Measurements from ENCODE around the gene PCDHB13.
"Not testable (repeated sequence)": the region's sequence is repeated elsewhere in the genome, so short reads cannot be mapped to it uniquely, and the experiment has no call there.

The PCDHB13 gene

DNA sequence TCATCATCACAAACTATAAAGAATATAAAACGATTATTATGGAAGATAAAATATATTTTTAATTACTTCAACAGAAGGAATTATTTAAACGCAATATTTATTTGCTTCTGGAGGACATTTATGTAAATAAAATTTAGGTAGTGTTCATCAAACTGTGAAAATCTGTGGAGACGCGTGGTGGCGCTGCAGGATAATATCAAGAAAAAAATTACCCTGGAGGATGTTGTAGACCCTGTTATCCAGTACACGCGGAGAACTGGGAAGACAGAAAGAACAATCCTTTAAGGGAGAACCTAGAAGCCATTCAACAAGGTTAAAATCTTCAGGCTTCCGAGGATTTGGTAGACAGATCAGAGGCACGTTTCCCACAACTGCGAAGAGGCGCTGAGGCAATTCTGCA is 5.2 kb upstream of the PCDHB13 start, which contains the start of gene PCDHB12:
TSS of gene PCDHB12 (plus strand) at position 242 of the 400 bp plus-strand sequence. CDS start 189 bp downstream, outside the sequence.
- TF ChIP-seq, protein P1, sequence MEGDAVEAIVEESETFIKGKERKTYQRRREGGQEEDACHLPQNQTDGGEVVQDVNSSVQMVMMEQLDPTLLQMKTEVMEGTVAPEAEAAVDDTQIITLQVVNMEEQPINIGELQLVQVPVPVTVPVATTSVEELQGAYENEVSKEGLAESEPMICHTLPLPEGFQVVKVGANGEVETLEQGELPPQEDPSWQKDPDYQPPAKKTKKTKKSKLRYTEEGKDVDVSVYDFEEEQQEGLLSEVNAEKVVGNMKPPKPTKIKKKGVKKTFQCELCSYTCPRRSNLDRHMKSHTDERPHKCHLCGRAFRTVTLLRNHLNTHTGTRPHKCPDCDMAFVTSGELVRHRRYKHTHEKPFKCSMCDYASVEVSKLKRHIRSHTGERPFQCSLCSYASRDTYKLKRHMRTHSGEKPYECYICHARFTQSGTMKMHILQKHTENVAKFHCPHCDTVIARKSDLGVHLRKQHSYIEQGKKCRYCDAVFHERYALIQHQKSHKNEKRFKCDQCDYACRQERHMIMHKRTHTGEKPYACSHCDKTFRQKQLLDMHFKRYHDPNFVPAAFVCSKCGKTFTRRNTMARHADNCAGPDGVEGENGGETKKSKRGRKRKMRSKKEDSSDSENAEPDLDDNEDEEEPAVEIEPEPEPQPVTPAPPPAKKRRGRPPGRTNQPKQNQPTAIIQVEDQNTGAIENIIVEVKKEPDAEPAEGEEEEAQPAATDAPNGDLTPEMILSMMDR (conservative IDR thresholded peaks at IDR 0.05): no peak
- H3K27ac ChIP-seq: no peak within 1 kb of the TSS

GRCh38 chr5:141210281-141210680 is 3.4 kb upstream of the PCDHB13 start:
- not testable (repeated sequence) for H3K27ac ChIP-seq

- H3K27ac ChIP-seq: not testable (repeated sequence)
These were observed 2.9 kb upstream of the PCDHB13 start for GRCh38 chr5:141210849-141211248.

DNA sequence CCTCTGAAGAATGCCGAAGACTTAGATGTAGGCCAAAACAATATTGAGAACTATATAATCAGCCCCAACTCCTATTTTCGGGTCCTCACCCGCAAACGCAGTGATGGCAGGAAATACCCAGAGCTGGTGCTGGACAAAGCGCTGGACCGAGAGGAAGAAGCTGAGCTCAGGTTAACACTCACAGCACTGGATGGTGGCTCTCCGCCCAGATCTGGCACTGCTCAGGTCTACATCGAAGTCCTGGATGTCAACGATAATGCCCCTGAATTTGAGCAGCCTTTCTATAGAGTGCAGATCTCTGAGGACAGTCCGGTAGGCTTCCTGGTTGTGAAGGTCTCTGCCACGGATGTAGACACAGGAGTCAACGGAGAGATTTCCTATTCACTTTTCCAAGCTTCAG is 864 bp downstream of the PCDHB13 start:
- H3K27ac ChIP-seq: not testable (repeated sequence)

DNA sequence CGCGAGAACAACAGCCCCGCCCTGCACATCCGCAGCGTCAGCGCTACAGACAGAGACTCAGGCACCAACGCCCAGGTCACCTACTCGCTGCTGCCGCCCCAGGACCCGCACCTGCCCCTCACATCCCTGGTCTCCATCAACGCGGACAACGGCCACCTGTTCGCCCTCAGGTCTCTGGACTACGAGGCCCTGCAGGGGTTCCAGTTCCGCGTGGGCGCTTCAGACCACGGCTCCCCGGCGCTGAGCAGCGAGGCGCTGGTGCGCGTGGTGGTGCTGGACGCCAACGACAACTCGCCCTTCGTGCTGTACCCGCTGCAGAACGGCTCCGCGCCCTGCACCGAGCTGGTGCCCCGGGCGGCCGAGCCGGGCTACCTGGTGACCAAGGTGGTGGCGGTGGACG is 1.8 kb downstream of the PCDHB13 start:
- H3K27ac ChIP-seq: not testable (repeated sequence)

GRCh38 chr5:141216035-141216434 is 2.3 kb downstream of the PCDHB13 start:
- not testable (repeated sequence) for H3K27ac ChIP-seq

DNA sequence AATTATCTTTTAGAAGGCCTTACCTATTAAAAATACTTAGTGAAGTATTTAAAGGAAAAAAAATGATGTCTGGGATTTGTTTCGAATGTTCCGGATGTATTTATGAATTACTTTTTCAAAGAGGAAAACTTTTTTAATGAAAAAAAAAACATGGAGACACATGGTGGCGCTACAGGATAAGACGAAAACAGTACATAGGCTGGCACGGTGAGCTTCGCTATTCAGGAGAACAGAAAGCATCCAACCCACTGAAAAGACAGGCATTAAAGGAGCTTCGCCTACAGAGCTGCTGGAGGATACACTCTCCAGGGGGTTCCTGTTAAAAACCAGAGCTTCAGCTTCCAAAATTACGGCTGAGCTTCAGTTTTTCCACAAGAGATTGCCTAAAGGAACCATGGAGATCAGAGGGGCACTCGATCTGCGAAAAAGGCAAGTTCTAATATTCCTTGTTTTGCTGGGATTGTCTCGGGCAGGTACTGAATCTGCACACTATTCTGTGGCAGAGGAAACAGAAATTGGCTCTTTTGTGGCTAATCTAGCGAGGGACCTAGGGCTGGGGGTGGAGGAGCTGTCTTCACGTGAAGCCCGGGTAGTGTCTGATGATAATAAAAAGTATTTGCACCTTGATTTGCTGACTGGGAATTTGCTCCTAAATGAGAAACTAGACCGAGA is 9.5 kb downstream of the PCDHB13 start, which contains the start of gene PCDHB14:
TSS of gene PCDHB14 (plus strand) at position 232 of the 672 bp plus-strand sequence. CDS start at position 395, 163 bp downstream.
- TF ChIP-seq, protein P1 (conservative IDR thresholded peaks at IDR 0.05): peak; percentile 76
- H3K27ac ChIP-seq: peak within 1 kb of the TSS; percentile 40; the same call in 1 of the 2 replicates

GRCh38 chr5:141224844-141225243 is 11.1 kb downstream of the PCDHB13 start:
- not testable (repeated sequence) for H3K27ac ChIP-seq

DNA sequence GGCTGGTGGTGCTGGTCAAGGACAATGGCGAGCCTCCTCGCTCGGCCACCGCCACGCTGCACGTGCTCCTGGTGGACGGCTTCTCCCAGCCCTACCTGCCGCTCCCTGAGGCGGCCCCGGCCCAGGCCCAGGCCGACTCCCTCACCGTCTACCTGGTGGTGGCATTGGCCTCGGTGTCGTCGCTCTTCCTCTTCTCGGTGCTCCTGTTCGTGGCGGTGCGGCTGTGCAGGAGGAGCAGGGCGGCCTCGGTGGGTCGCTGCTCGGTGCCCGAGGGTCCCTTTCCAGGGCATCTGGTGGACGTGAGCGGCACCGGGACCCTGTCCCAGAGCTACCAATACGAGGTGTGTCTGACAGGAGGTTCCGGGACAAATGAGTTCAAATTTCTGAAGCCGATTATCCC is 11.7 kb downstream of the PCDHB13 start:
- not testable (repeated sequence) for H3K27ac ChIP-seq

DNA sequence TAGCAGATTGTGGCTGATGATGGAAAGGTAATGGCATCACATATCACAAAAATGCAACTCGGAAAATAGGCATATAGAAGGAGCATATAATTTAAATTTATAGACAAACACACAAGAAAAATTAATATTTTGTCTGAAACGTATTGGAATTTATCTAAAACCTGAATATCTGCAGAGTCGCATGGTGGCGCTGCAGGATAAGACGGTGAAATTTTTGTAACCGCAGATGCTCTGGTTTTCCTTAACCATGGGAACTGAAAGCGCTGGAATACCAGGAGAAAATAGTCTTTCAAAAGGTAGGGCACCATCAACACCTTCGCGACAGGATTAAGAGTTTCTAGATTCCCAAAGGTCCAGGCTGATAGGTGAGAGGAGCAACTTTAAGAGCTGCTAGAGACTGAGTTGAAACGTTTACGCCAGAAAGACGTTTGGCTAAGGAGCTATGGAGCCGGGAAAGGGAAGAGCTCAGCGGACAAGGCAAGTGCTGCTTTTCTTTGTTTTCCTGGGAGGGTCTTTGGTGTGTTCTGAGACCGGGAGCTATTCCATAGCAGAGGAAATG is 20.5 kb downstream of the PCDHB13 start:
- TF ChIP-seq, protein P1 (conservative IDR thresholded peaks at IDR 0.05): peak; percentile 77
- H3K27ac ChIP-seq: no peak overlapping the region

GRCh38 chr5:141235922-141236321 is 22.2 kb downstream of the PCDHB13 start:
- not testable (repeated sequence) for H3K27ac ChIP-seq

- TF ChIP-seq, protein P1 (conservative IDR thresholded peaks at IDR 0.05): no peak
- no peak overlapping the region for H3K27ac ChIP-seq
These were observed 23.0 kb downstream of the PCDHB13 start for GRCh38 chr5:141236516-141237313.

All from VCaP (cell line).